ENCODE data around the gene TSPOAP1. TPM values are rescaled to one million over a fixed set of nuclear protein-coding genes. Genes with fewer than 3 reads are reported as not detected.

TSPOAP1 gene
- total and polyA plus RNA-seq, 10 of the 15 experiments (the other 5 are each of a cell fraction or from before 2014, with no cell fraction given): 0.58 to 16.4 (median 4.2) TPM; not detected in 1

DNA sequence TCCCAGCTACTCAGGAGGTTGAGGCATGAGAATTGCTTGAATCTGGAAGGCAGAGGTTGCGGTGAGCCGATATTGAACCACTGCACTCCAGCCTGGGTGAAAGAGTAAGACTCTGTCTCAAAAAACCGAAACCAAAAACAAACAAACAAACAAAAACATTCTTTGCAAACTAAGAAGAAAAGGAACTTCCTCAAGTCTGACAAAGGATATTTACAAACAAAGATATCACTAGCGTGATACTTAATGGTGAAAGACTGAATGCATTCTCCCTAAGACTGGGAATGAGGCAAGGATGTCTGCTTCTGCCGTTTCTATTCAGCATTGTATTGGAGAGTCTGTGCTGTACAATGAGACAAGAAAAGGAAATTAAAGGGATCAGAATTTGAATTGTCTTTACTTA, 37.3 kb downstream of the TSPOAP1 start:
- ChIA-PET SMC1A (ENCODE audit: uncharacterized antibody, unreplicated experiment) (no interaction called here), CTCF (interaction anchor here (1.5 kb wide), 1 partner anchor 16 kb away, joined by 3 read pairs; no protein-coding TSS in a partner anchor), RAD21 (ENCODE audit: unreplicated experiment) (no interaction called here), POLR2A (no interaction called here)
- Histone ChIP-seq H3K4me2 (ENCODE audit: control insufficient read depth, insufficient read depth) (no peak overlapping the region), H2AFZ (ENCODE audit: control insufficient read depth, low read depth, low read length) (no peak overlapping the region), H3K27ac (ENCODE audit: control insufficient read depth, insufficient read depth) (no peak overlapping the region), H3K36me3 (ENCODE audit: control insufficient read depth in 2 of 2, insufficient read depth in 2 of 2, low read length in 1 of 2) (no peaks in the 10 kb centered on the region), H3K9ac (ENCODE audit: control insufficient read depth, insufficient read depth, low read length) (no peak overlapping the region), H3K79me2 (ENCODE audit: control insufficient read depth, insufficient read depth, low read length) (no peaks in the 10 kb centered on the region), H3K27me3 (replicated peaks in 1 of 2; ENCODE audit: control insufficient read depth in 2 of 2, insufficient read depth in 2 of 2, low read length in 1 of 2) (no peaks in the 10 kb centered on the region), H3K9me3 (replicated peaks; ENCODE audit: control insufficient read depth, insufficient read depth, low read length) (no peaks in the 10 kb centered on the region), H3K4me3 (no peak overlapping the region), H4K20me1 (ENCODE audit: control insufficient read depth, insufficient read depth) (no peaks in the 10 kb centered on the region), H3K4me1 (ENCODE audit: control insufficient read depth, insufficient read depth, low read length) (no peaks in the 10 kb centered on the region)
- WGBS (ENCODE audit: insufficient coverage, insufficient replicate concordance, low lambda C conversion rate, missing lambda C conversion rate): 56% methylated on average over 5 of the region's 5 CpGs
- intact Hi-C loops (cut with micrococcal nuclease; ENCODE audit: unreplicated experiment) (no loop called here), in situ Hi-C loops (cut with MboI) (no loop called here)
- DNase-seq (ENCODE audit: low read depth, low spot score): no peak
- no peak for ATAC-seq
- no peak for TF ChIP-seq PAX5 (IDR thresholded peaks at IDR 0.05; ENCODE audit: borderline replicate concordance, low read depth, low read length)
- TF ChIP-seq EED (IDR thresholded peaks at IDR 0.05; ENCODE audit: low read depth): no peak
- TF ChIP-seq STAT1 (conservative IDR thresholded peaks at IDR 0.05): no peak
- TF ChIP-seq RBBP5 (conservative IDR thresholded peaks at IDR 0.05): no peak
- TF ChIP-seq, protein P1, sequence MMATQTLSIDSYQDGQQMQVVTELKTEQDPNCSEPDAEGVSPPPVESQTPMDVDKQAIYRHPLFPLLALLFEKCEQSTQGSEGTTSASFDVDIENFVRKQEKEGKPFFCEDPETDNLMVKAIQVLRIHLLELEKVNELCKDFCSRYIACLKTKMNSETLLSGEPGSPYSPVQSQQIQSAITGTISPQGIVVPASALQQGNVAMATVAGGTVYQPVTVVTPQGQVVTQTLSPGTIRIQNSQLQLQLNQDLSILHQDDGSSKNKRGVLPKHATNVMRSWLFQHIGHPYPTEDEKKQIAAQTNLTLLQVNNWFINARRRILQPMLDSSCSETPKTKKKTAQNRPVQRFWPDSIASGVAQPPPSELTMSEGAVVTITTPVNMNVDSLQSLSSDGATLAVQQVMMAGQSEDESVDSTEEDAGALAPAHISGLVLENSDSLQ (IDR thresholded peaks at IDR 0.05): no peak
- no peak for TF ChIP-seq HDAC2 (IDR thresholded peaks at IDR 0.05)
- no peak for TF ChIP-seq GATAD2B (conservative IDR thresholded peaks at IDR 0.05; ENCODE audit: low read depth)
- no peak for TF ChIP-seq BACH1 (IDR thresholded peaks at IDR 0.05; ENCODE audit: borderline replicate concordance)
- TF ChIP-seq RB1 (IDR thresholded peaks at IDR 0.05; ENCODE audit: borderline replicate concordance): no peak
- no peak for TF ChIP-seq SIX5 (IDR thresholded peaks at IDR 0.05; ENCODE audit: low read depth, low read length, severe bottlenecking)
- no peak for TF ChIP-seq RCOR1 (conservative IDR thresholded peaks at IDR 0.05; ENCODE audit: low read depth, low read length)
- TF ChIP-seq, protein P2, sequence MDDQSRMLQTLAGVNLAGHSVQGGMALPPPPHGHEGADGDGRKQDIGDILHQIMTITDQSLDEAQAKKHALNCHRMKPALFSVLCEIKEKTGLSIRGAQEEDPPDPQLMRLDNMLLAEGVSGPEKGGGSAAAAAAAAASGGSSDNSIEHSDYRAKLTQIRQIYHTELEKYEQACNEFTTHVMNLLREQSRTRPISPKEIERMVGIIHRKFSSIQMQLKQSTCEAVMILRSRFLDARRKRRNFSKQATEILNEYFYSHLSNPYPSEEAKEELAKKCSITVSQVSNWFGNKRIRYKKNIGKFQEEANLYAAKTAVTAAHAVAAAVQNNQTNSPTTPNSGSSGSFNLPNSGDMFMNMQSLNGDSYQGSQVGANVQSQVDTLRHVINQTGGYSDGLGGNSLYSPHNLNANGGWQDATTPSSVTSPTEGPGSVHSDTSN (IDR thresholded peaks at IDR 0.05; ENCODE audit: insufficient replicate concordance, low read depth, low read length): no peak
- TF ChIP-seq SREBF2 (IDR thresholded peaks at IDR 0.05; ENCODE audit: low read length): no peak
- no peak for TF ChIP-seq NFYB (IDR thresholded peaks at IDR 0.05; ENCODE audit: insufficient read depth, low read depth, low read length)
- TF ChIP-seq BMI1 (IDR thresholded peaks at IDR 0.05; ENCODE audit: borderline replicate concordance): no peak
- TF ChIP-seq, protein P3, sequence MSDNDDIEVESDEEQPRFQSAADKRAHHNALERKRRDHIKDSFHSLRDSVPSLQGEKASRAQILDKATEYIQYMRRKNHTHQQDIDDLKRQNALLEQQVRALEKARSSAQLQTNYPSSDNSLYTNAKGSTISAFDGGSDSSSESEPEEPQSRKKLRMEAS (IDR thresholded peaks at IDR 0.05; ENCODE audit: low read depth, low read length): no peak
- no peak for TF ChIP-seq RFX5 (IDR thresholded peaks at IDR 0.05; ENCODE audit: low read depth, low read length)
- TF ChIP-seq, protein P4, sequence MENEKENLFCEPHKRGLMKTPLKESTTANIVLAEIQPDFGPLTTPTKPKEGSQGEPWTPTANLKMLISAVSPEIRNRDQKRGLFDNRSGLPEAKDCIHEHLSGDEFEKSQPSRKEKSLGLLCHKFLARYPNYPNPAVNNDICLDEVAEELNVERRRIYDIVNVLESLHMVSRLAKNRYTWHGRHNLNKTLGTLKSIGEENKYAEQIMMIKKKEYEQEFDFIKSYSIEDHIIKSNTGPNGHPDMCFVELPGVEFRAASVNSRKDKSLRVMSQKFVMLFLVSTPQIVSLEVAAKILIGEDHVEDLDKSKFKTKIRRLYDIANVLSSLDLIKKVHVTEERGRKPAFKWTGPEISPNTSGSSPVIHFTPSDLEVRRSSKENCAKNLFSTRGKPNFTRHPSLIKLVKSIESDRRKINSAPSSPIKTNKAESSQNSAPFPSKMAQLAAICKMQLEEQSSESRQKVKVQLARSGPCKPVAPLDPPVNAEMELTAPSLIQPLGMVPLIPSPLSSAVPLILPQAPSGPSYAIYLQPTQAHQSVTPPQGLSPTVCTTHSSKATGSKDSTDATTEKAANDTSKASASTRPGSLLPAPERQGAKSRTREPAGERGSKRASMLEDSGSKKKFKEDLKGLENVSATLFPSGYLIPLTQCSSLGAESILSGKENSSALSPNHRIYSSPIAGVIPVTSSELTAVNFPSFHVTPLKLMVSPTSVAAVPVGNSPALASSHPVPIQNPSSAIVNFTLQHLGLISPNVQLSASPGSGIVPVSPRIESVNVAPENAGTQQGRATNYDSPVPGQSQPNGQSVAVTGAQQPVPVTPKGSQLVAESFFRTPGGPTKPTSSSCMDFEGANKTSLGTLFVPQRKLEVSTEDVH (IDR thresholded peaks at IDR 0.05; ENCODE audit: low read depth, partially characterized antibody): no peak
- no TSS peak for BruUV-seq (replicated peaks)
- FAIRE-seq: no peak

All from GM12878 (cell line).